Measurements from ENCODE around the gene SPTBN2.

DNA sequence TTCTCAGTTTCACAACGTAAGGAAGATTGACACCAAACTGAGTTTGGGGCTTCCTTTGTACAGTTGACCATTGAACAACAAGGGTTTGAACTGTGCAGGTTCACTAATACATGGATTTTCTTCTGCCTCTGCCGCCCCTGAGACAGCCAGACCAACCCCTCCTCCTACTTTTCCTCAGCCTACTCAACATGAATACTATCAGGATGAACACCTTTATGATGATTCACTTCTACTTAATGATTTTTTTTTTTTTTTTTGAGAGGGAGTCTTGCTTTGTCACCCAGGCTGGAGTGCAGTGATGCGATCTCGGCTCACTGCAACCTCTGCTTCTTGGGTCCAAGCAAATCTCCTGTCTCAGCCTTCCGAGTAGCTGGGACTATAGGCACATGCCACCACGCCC lies 75.9 kb downstream of the SPTBN2 start:
- TF ChIP-seq EZH2phosphoT487 (IDR thresholded peaks at IDR 0.05; ENCODE audit: insufficient read depth, low read depth) (no peak), EZH2 (IDR thresholded peaks at IDR 0.05; ENCODE audit: insufficient read depth, poor library complexity, severe bottlenecking) (no peak)
